ENCODE data around the gene ERI3. TPM values are rescaled to one million over a fixed set of nuclear protein-coding genes. Genes with fewer than 3 reads are reported as not detected.

Gene ERI3
- total and polyA plus RNA-seq, 2 of the 4 experiments (the other 2 are of a cell fraction) = 56.6 to 70.9 TPM

DNA sequence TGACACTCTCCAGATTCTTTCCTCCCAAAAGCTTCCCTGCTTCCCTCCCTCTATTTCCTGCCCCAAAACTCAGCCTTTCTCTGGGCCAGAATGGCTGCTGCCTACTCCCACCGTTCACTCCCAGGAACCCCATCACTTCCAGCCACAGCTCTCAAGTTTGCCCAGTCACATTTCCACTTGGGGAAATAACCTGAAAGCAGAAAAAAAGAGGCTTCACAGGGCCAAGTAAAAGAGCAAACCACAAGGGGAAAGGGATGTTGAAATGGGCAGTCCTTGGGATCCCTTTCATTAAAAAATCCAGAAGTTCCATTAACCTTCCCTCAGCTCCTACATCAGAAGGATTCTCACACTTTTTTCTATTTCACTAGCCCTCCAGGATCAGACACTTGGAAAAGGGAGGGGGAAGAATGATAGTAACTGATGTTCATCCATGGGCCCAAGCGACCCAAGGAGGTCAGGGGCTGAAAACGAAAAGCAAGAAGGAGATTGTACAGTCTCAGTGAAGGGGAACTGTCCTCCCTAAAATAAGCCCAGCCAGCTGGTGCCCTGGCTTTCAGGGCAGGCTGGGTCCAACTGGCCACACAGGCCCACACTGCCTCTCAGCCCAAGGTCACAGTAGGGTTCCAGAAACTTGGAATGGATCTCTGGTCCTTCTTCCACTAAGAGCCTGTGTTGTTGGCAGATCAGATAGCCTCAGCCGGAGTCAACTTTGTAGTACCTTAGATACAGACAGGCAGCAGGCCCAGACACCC is 92.1 kb downstream of the ERI3 start:
- Histone ChIP-seq H3K56ac (ENCODE audit: extremely low read depth, insufficient read depth, low read length) (no peak overlapping the region), H4K5ac (ENCODE audit: low read depth, low read length) (no peak overlapping the region), H3K36me3 (ENCODE audit: control insufficient read depth, insufficient read depth, low read length) (no peaks in the 10 kb centered on the region; the same call in 1 of the 2 replicates), H2BK20ac (ENCODE audit: low read depth, low read length) (no peak overlapping the region), H4K91ac (ENCODE audit: insufficient read depth, low read depth, low read length) (no peak overlapping the region), H4K8ac (ENCODE audit: low read depth in 2 of 2, low read length in 2 of 2) (no peak overlapping the region), H3K9ac (ENCODE audit: low read depth, low read length) (no peak overlapping the region), H3K23ac (ENCODE audit: low read depth, low read length) (no peak overlapping the region), H2AK9ac (replicated peaks; ENCODE audit: low read depth, low read length, poor library complexity) (no peak overlapping the region), H2BK120ac (ENCODE audit: low read depth, low read length) (no peak overlapping the region), H2AFZ (replicated peaks; ENCODE audit: low read length, poor library complexity) (no peak overlapping the region), H2BK15ac (ENCODE audit: low read depth, low read length) (no peak overlapping the region), H3K4me3 (ENCODE audit: insufficient read depth, low read depth, low read length) (no peak overlapping the region), H3K9me3 (ENCODE audit: control insufficient read depth, insufficient read depth, low read length) (no peaks in the 10 kb centered on the region), H3K27me3 (ENCODE audit: control insufficient read depth, insufficient read depth, low read length) (no peaks in the 10 kb centered on the region), H3K9me1 (ENCODE audit: insufficient read depth, low read length) (peaks cover 7% of the 10 kb centered on the region; the same call in 1 of the 2 replicates), H3K4me1 (ENCODE audit: control insufficient read depth, insufficient read depth, low read length) (no peaks in the 10 kb centered on the region), H2BK5ac (ENCODE audit: low read depth, low read length, poor library complexity, severe bottlenecking) (no peak overlapping the region), H3K4ac (ENCODE audit: low read depth, low read length) (no peak overlapping the region), H3K79me1 (ENCODE audit: low read depth in 1 of 2, low read length in 2 of 2) (0 out of 4 replicates have a peak, but pooled peaks cover 0 to 3% of the 10 kb centered on the region in 2 experiments), H3K4me2 (ENCODE audit: low read depth, low read length) (no peak overlapping the region), H4K20me1 (ENCODE audit: insufficient read depth, low read length) (peaks cover 7% of the 10 kb centered on the region; the same call in 1 of the 2 replicates), H3K14ac (replicated peaks; ENCODE audit: low read depth, low read length) (no peak overlapping the region), H3K27ac (ENCODE audit: insufficient read depth, low read length) (no peak overlapping the region), H2AK5ac (ENCODE audit: low read depth, low read length) (no peak overlapping the region), H3K18ac (ENCODE audit: low read depth, low read length) (no peak overlapping the region)
- ATAC-seq (ENCODE audit: low read depth) = no peak
- CTCF ChIA-PET = no interaction called here
- no peak for TF ChIP-seq CEBPB (IDR thresholded peaks at IDR 0.05; ENCODE audit: low read depth, low read length)
- no peak for TF ChIP-seq CTCF (conservative IDR thresholded peaks at IDR 0.05; ENCODE audit: low read depth, low read length)
- TF ChIP-seq POLR2A (IDR thresholded peaks at IDR 0.05; ENCODE audit: low read depth, low read length) = no peak
- no peak for TF ChIP-seq FOS (IDR thresholded peaks at IDR 0.05; ENCODE audit: low read depth, low read length)
- TF ChIP-seq RFX5 (IDR thresholded peaks at IDR 0.05; ENCODE audit: low read depth, low read length) = no peak
- intact Hi-C loops (cut with micrococcal nuclease) (no loop called here), in situ Hi-C loops (cut with MboI; ENCODE audit: low sequenced_read_pairs) (no loop called here), dilution Hi-C loops (cut with HindIII; ENCODE audit: low sequenced_read_pairs, unreplicated experiment) (no loop called here)
- POLR2A ChIA-PET (ENCODE audit: unreplicated experiment) = no interaction called here
- WGBS, 2 experiments (ENCODE audit: extremely low coverage in 2 of 2, insufficient read length in 1 of 2) = no CpG with 5 or more reads among the region's 4 CpGs
- no TSS peak for BruUV-seq (replicated peaks)
- DNase-seq = no peak

Measured in IMR-90 (cell line).